GM21737 (cell line): ENCODE measurements around the gene TSPAN9.

ENCODE experiments used
- ATAC-seq: cut with Tn5 transposase; IDR thresholded peaks from one replicate; pipeline ENCODE4 v1.9.1; 2021; ENCODE audit warnings: mild to moderate bottlenecking, moderate library complexity; ENCODE audit not compliant: unreplicated experiment

The TSPAN9 gene

GRCh38 chr12:3097836-3098235 is 20.7 kb downstream of the TSPAN9 start:
- ATAC-seq, result no peak

- ATAC-seq, result no peak
Measured at GRCh38 chr12:3098436-3098835, 21.3 kb downstream of the TSPAN9 start.

- no peak for ATAC-seq
Measured at GRCh38 chr12:3099146-3099545, 22.0 kb downstream of the TSPAN9 start.

- ATAC-seq, result no peak
Measured at GRCh38 chr12:3101309-3102024, 24.3 kb downstream of the TSPAN9 start.

GRCh38 chr12:3102771-3103410 is 25.7 kb downstream of the TSPAN9 start:
- ATAC-seq, result no peak

GRCh38 chr12:3103806-3104205 is 26.6 kb downstream of the TSPAN9 start:
- ATAC-seq, result no peak

- ATAC-seq, result no peak
Measured at GRCh38 chr12:3105690-3106479, 28.7 kb downstream of the TSPAN9 start.

- ATAC-seq, result no peak
Measured at GRCh38 chr12:3106579-3106978, 29.4 kb downstream of the TSPAN9 start.

- ATAC-seq, result no peak
Measured at GRCh38 chr12:3107071-3107583, 29.9 kb downstream of the TSPAN9 start.

GRCh38 chr12:3107954-3108353 is 30.8 kb downstream of the TSPAN9 start:
- no peak for ATAC-seq

GRCh38 chr12:3110578-3110977 is 33.4 kb downstream of the TSPAN9 start:
- ATAC-seq, result no peak

- no peak for ATAC-seq
Measured at GRCh38 chr12:3113671-3114325, 36.6 kb downstream of the TSPAN9 start.

GRCh38 chr12:3114671-3115070 is 37.5 kb downstream of the TSPAN9 start:
- no peak for ATAC-seq

- ATAC-seq, result no peak
Measured at GRCh38 chr12:3115078-3115477, 37.9 kb downstream of the TSPAN9 start.

GRCh38 chr12:3116106-3116844 is 39.1 kb downstream of the TSPAN9 start:
- no peak for ATAC-seq

- ATAC-seq, result no peak
Measured at GRCh38 chr12:3117144-3117581, 40.0 kb downstream of the TSPAN9 start.

GRCh38 chr12:3117591-3118015 is 40.4 kb downstream of the TSPAN9 start:
- ATAC-seq, result no peak

- ATAC-seq, result no peak
Measured at GRCh38 chr12:3119192-3119755, 42.1 kb downstream of the TSPAN9 start.

- ATAC-seq, result no peak
Measured at GRCh38 chr12:3119756-3120601, 42.8 kb downstream of the TSPAN9 start.
